ENCODE data around the gene RNF128. TPM values are rescaled to one million over a fixed set of nuclear protein-coding genes. Genes with fewer than 3 reads are reported as not detected.

RNF128 gene
- total and polyA plus RNA-seq, 10 of the 15 experiments (the other 5 are each of a cell fraction or from before 2014, with no cell fraction given), result 0.10 TPM; not detected in 9

GRCh38 chrX:106728337-106728736 is 1.8 kb downstream of the RNF128 start:
- Histone ChIP-seq H3K27me3 (replicated peaks in 1 of 2; ENCODE audit: control insufficient read depth in 2 of 2, insufficient read depth in 2 of 2, low read length in 1 of 2) (0 out of 4 replicates have a peak, but pooled peaks cover 0 to 2% of the 10 kb centered on the region in 2 experiments), H3K9ac (ENCODE audit: control insufficient read depth, insufficient read depth, low read length) (no peak overlapping the region), H4K20me1 (ENCODE audit: control insufficient read depth, insufficient read depth) (no peaks in the 10 kb centered on the region), H3K4me1 (ENCODE audit: control insufficient read depth, insufficient read depth, low read length) (no peaks in the 10 kb centered on the region), H3K27ac (ENCODE audit: control insufficient read depth, insufficient read depth) (no peak overlapping the region), H2AFZ (ENCODE audit: control insufficient read depth, low read depth, low read length) (no peak overlapping the region), H3K79me2 (ENCODE audit: control insufficient read depth, insufficient read depth, low read length) (no peaks in the 10 kb centered on the region), H3K9me3 (replicated peaks; ENCODE audit: control insufficient read depth, insufficient read depth, low read length) (no peaks in the 10 kb centered on the region), H3K4me2 (ENCODE audit: control insufficient read depth, insufficient read depth) (no peak overlapping the region), H3K4me3 (no peak overlapping the region), H3K36me3 (ENCODE audit: control insufficient read depth in 2 of 2, insufficient read depth in 2 of 2, low read length in 1 of 2) (no peaks in the 10 kb centered on the region)
- ChIA-PET CTCF (no interaction called here), POLR2A (no interaction called here), SMC1A (ENCODE audit: uncharacterized antibody, unreplicated experiment) (interaction anchor here (0.7 kb wide), 1 partner anchor 21 kb away, joined by 3 read pairs; no protein-coding TSS in a partner anchor), RAD21 (ENCODE audit: unreplicated experiment) (no interaction called here)
- intact Hi-C loops (cut with micrococcal nuclease; ENCODE audit: unreplicated experiment), result no loop called here
- no peak for FAIRE-seq
- no peak for ATAC-seq
- DNase-seq (ENCODE audit: low read depth, low spot score), result no peak
- BruUV-seq (replicated peaks), result no TSS peak
- 3% methylated on average over 2 of the region's 2 CpGs for WGBS (ENCODE audit: insufficient coverage, insufficient replicate concordance, low lambda C conversion rate, missing lambda C conversion rate)
- in situ Hi-C loops (cut with MboI), result no loop called here
- TF ChIP-seq MLLT1 (IDR thresholded peaks at IDR 0.05), result no peak
- no peak for TF ChIP-seq CBX3 (IDR thresholded peaks at IDR 0.05; ENCODE audit: borderline replicate concordance, low read depth)
- no peak for TF ChIP-seq ZNF207 (IDR thresholded peaks at IDR 0.05; ENCODE audit: borderline replicate concordance)
- no peak for TF ChIP-seq SREBF1 (IDR thresholded peaks at IDR 0.05; ENCODE audit: low read length)
- no peak for TF ChIP-seq YBX1 (IDR thresholded peaks at IDR 0.05)
- TF ChIP-seq CEBPZ (IDR thresholded peaks at IDR 0.05; ENCODE audit: low read depth, low read length), result no peak
- no peak for TF ChIP-seq RAD21 (IDR thresholded peaks at IDR 0.05; ENCODE audit: insufficient read depth, low read depth, low read length)
- TF ChIP-seq NFYA (IDR thresholded peaks at IDR 0.05; ENCODE audit: borderline replicate concordance, low read depth, low read length), result no peak
- no peak for TF ChIP-seq CUX1 (IDR thresholded peaks at IDR 0.05; ENCODE audit: insufficient replicate concordance, low read depth, low read length)
- TF ChIP-seq POU2F2 (IDR thresholded peaks at IDR 0.05; ENCODE audit: borderline replicate concordance, low read depth, low read length), result no peak
- TF ChIP-seq TCF3 (IDR thresholded peaks at IDR 0.05; ENCODE audit: borderline replicate concordance, insufficient read depth, low read depth, low read length), result no peak

Data from GM12878 (cell line).